ENCODE results near the gene NPFFR1. TPM values are rescaled to one million over a fixed set of nuclear protein-coding genes. Genes with fewer than 3 reads are reported as not detected.
A peak's percentile ranks its signal among the peaks of the same experiment; 100 is the strongest.

The NPFFR1 gene
- total RNA-seq, 1 donor from 2014 or later, result not detected

DNA sequence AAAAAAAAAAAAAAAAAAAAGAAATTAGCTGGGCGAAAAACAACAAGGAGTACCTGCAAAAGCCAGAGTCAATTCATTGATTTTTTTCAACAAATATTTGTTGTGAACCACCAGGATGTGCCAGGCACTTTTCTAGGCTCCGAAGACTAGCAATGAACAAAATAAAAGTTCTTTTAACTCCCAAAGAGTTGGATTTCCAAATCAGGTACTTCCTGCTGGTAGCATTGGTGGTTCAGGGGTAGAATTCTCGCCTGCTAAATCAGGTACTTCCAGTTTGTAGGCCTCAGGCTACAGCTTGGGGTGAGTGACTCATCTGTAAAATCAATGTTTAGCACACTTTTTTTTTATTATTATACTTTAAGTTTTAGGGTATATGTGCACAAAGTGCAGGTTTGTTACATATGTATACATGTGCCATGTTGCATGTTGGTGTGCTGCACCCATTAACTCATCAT lies 61.4 kb downstream of the NPFFR1 start:
- DNase-seq (no peak), ATAC-seq (ENCODE audit: low read depth) (no peak)
- CTCF ChIA-PET, result interaction anchor here (0.9 to 14.4 kb wide), 15 partner anchors 11 to 239 kb away, joined by 4 to 373 read pairs (median 13); partner anchors contain the start of genes PPA1 and TYSND1
- H3K4me3 Mint-ChIP-seq, result no peak overlapping the region
- POLR2A ChIA-PET, result interaction anchor here (0.5 to 3.2 kb wide), 4 partner anchors 112 to 158 kb away, joined by 3 to 26 read pairs (median 4); no protein-coding TSS in a partner anchor
- TF ChIP-seq, protein P1, sequence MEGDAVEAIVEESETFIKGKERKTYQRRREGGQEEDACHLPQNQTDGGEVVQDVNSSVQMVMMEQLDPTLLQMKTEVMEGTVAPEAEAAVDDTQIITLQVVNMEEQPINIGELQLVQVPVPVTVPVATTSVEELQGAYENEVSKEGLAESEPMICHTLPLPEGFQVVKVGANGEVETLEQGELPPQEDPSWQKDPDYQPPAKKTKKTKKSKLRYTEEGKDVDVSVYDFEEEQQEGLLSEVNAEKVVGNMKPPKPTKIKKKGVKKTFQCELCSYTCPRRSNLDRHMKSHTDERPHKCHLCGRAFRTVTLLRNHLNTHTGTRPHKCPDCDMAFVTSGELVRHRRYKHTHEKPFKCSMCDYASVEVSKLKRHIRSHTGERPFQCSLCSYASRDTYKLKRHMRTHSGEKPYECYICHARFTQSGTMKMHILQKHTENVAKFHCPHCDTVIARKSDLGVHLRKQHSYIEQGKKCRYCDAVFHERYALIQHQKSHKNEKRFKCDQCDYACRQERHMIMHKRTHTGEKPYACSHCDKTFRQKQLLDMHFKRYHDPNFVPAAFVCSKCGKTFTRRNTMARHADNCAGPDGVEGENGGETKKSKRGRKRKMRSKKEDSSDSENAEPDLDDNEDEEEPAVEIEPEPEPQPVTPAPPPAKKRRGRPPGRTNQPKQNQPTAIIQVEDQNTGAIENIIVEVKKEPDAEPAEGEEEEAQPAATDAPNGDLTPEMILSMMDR (IDR thresholded peaks at IDR 0.05), result no peak
- H3K36me3 Mint-ChIP-seq (ENCODE audit: low read depth), result peaks cover 20% of the 10 kb centered on the region
- no peaks in the 10 kb centered on the region for H3K9me3 Mint-ChIP-seq
- H3K27ac Mint-ChIP-seq, result no peak overlapping the region
- intact Hi-C loops (cut with micrococcal nuclease), result loop anchor here (5.0 kb wide), 2 partner anchors 320 to 660 kb away; no protein-coding TSS in a partner anchor
- peaks cover 17% of the 10 kb centered on the region for H3K4me1 Mint-ChIP-seq
- no peaks in the 10 kb centered on the region for H3K27me3 Mint-ChIP-seq

DNA sequence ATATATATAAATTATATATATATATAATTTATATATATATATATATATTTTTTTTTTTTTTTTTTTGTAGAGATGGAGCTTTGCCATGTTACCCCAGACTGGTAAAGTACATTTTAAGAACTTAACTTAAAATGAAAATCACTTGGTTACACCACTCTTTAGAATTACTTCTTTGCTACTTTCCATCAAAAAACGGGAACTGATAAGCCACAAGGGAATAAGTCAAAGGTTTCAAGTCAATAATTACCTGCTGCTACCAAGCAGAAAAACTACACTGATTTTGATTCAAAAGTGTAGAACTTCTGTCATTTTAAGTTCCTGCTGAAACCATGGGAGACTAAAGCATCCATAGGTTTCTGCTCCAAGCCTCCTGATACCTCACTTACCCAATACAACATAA lies 62.8 kb downstream of the NPFFR1 start:
- ATAC-seq (ENCODE audit: low read depth) (peak; percentile 42), DNase-seq (no peak)
- no peaks in the 10 kb centered on the region for H3K27me3 Mint-ChIP-seq
- ChIA-PET POLR2A (interaction anchor here (0.6 to 3.2 kb wide), 5 partner anchors 51 to 148 kb away, joined by 3 to 26 read pairs (median 4); partner anchors contain the start of gene SAR1A), CTCF (interaction anchor here (0.9 to 14.4 kb wide), 24 partner anchors 11 to 705 kb away, joined by 3 to 373 read pairs (median 6); partner anchors contain the start of genes EIF4EBP2 and PPA1)
- peaks cover 20% of the 10 kb centered on the region for H3K36me3 Mint-ChIP-seq (ENCODE audit: low read depth)
- TF ChIP-seq, protein P1 (IDR thresholded peaks at IDR 0.05), result no peak
- peak overlapping the region; percentile 25 for H3K4me3 Mint-ChIP-seq
- intact Hi-C loops (cut with micrococcal nuclease), result loop anchor here (1.0 to 5.0 kb wide), 9 partner anchors 12 to 661 kb away; partner anchors contain the start of genes EIF4EBP2 and PPA1
- peaks cover 17% of the 10 kb centered on the region for H3K4me1 Mint-ChIP-seq
- H3K9me3 Mint-ChIP-seq, result no peaks in the 10 kb centered on the region
- no peak overlapping the region for H3K27ac Mint-ChIP-seq

DNA sequence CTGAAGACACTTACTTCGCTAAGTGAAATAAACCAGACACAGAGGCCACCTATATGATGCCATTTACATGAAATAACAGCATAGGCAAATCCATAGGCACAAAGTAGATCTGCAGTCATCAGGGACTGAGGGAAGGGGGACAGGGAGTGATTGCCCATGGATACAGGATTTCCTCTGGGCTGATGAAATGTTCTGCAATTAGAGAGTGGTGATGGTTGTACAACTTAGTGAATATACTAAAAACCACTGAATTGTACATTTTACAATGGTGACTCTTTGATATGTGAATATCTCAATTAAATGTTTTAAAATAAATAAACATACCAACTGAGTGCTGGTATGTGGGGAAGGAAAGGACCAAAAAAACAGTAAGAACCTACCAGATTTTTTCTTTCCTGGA lies 70.9 kb downstream of the NPFFR1 start:
- H3K27me3 Mint-ChIP-seq, result no peaks in the 10 kb centered on the region
- no peak overlapping the region for H3K4me3 Mint-ChIP-seq
- ChIA-PET POLR2A (no interaction called here), CTCF (no interaction called here)
- H3K36me3 Mint-ChIP-seq (ENCODE audit: low read depth), result peaks cover 67% of the 10 kb centered on the region
- no peak overlapping the region for H3K27ac Mint-ChIP-seq
- intact Hi-C loops (cut with micrococcal nuclease), result no loop called here
- ATAC-seq (ENCODE audit: low read depth) (no peak), DNase-seq (no peak)
- TF ChIP-seq, protein P1 (IDR thresholded peaks at IDR 0.05), result no peak
- no peaks in the 10 kb centered on the region for H3K9me3 Mint-ChIP-seq
- no peaks in the 10 kb centered on the region for H3K4me1 Mint-ChIP-seq

DNA sequence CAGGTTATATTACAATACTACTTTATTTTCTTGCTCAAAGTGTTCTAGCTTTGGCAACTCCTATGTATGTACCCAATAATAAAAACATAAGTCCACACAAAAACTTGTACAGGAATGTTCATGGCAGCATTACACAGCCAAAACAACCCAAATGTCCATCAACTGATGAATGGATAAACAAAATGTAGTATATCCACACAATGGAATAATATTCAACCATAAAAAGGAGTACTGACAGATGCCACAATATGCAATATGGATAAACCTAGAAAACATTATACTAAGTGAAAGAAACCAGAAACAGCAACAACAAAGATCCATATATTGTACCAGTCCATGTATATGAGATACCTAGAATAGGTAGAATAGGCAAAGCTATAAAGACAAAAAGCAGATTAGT lies 71.5 kb downstream of the NPFFR1 start:
- H3K27ac Mint-ChIP-seq, result no peak overlapping the region
- H3K9me3 Mint-ChIP-seq, result no peaks in the 10 kb centered on the region
- no peaks in the 10 kb centered on the region for H3K4me1 Mint-ChIP-seq
- H3K36me3 Mint-ChIP-seq (ENCODE audit: low read depth), result peaks cover 69% of the 10 kb centered on the region
- DNase-seq (no peak), ATAC-seq (ENCODE audit: low read depth) (no peak)
- no peak overlapping the region for H3K4me3 Mint-ChIP-seq
- TF ChIP-seq, protein P1 (IDR thresholded peaks at IDR 0.05), result no peak
- H3K27me3 Mint-ChIP-seq, result no peaks in the 10 kb centered on the region
- POLR2A ChIA-PET, result no interaction called here
- intact Hi-C loops (cut with micrococcal nuclease), result no loop called here
- CTCF ChIA-PET, result no interaction called here

DNA sequence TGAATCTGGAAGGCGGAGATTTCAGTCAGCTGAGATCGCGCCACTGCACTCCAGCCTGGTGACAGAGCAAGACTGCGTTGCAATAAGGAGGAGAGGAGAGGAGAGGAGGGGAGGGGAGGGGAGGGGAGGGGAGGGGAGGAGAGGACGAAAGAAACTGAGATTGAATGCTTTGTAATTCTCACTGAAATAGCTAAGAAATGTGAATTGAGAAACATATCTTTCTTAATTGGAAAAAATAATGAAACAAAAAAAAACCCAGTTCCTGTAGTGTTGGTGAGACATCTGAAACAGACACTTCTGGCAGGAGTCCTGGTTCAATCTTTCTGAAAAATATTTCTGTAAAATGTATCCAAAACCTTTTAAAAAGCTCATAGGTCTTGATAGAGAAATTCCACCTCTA lies 77.0 kb downstream of the NPFFR1 start:
- no peaks in the 10 kb centered on the region for H3K9me3 Mint-ChIP-seq
- TF ChIP-seq, protein P1 (IDR thresholded peaks at IDR 0.05), result no peak
- intact Hi-C loops (cut with micrococcal nuclease), result no loop called here
- peaks cover 66% of the 10 kb centered on the region for H3K36me3 Mint-ChIP-seq (ENCODE audit: low read depth)
- ATAC-seq (ENCODE audit: low read depth) (no peak), DNase-seq (no peak)
- POLR2A ChIA-PET, result interaction anchor here (0.6 to 0.7 kb wide), 3 partner anchors 40 to 250 kb away, joined by 3 to 4 read pairs (median 4); no protein-coding TSS in a partner anchor
- CTCF ChIA-PET, result no interaction called here
- no peak overlapping the region for H3K27ac Mint-ChIP-seq
- no peaks in the 10 kb centered on the region for H3K4me1 Mint-ChIP-seq
- no peak overlapping the region for H3K4me3 Mint-ChIP-seq
- no peaks in the 10 kb centered on the region for H3K27me3 Mint-ChIP-seq
